ENCODE measurements around the gene MYO19.

MYO19 gene

GRCh38 chr17:36523113-36523512, 11.6 kb downstream of the MYO19 start:
- DNase-seq = no peak
- peaks cover 24% of the 10 kb centered on the region for H3K36me3 ChIP-seq (replicated peaks; ENCODE audit: insufficient read depth, low read length)
- H3K27me3 ChIP-seq (replicated peaks; ENCODE audit: insufficient read depth, low read length) = no peaks in the 10 kb centered on the region
- H3K4me1 ChIP-seq (ENCODE audit: low read length) = peaks cover 21% of the 10 kb centered on the region
- H2AFZ ChIP-seq (ENCODE audit: low read length) = no peak overlapping the region
- H3K9me3 ChIP-seq (replicated peaks; ENCODE audit: insufficient read depth, low read length) = no peaks in the 10 kb centered on the region
- H3K4me3 ChIP-seq (ENCODE audit: low read length) = no peak overlapping the region
- H3K9ac ChIP-seq (ENCODE audit: low read length) = no peak overlapping the region
- peaks cover 11% of the 10 kb centered on the region for H3F3A ChIP-seq (ENCODE audit: insufficient read depth, low read length)
- no peak overlapping the region for H3K4me2 ChIP-seq (ENCODE audit: low read depth, low read length)
- peaks cover 4% of the 10 kb centered on the region; the same call in 1 of the 2 replicates for H3K79me2 ChIP-seq (ENCODE audit: low read length)
- H4K20me1 ChIP-seq (ENCODE audit: insufficient read depth, low read length) = no peaks in the 10 kb centered on the region
- no peak overlapping the region for H3K27ac ChIP-seq (ENCODE audit: low read length)
- TF ChIP-seq EZH2phosphoT487 (IDR thresholded peaks at IDR 0.05; ENCODE audit: low read length) = no peak
- no peak for TF ChIP-seq CTCF (IDR thresholded peaks at IDR 0.05; ENCODE audit: low read length)
- no peak for TF ChIP-seq EZH2 (optimal IDR thresholded peaks at IDR 0.05; ENCODE audit: low read depth, low read length)
- no peaks in the 10 kb centered on the region for H3K9me2 ChIP-seq (replicated peaks; ENCODE audit: insufficient read depth, low read length)

DNA sequence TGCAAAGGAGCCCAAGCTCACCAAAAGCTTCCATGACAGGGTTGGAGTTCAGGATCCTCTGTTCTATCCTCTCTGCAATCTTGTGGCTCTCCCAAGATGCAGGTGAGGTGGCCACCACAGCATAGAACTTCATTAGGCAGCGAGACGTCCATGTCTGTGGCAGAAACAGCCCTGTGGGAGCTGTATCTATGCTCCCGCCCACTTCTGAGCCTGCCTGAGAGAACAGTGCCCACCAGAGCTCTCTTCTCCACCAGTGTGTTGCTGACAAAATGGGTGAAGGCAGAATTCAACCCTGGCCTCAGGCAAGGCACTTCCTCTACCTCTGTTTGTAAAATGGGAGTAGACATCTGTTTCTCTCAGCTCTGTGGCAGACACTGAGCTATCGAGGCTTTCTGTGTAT, 18.8 kb downstream of the MYO19 start:
- H3K27me3 ChIP-seq (replicated peaks; ENCODE audit: insufficient read depth, low read length) = no peaks in the 10 kb centered on the region
- no peaks in the 10 kb centered on the region for H3K79me2 ChIP-seq (ENCODE audit: low read length)
- no peaks in the 10 kb centered on the region for H3K4me1 ChIP-seq (ENCODE audit: low read length)
- no peaks in the 10 kb centered on the region for H3K9me2 ChIP-seq (replicated peaks; ENCODE audit: insufficient read depth, low read length)
- no peak for DNase-seq
- H3K9ac ChIP-seq (ENCODE audit: low read length) = no peak overlapping the region
- H3K4me2 ChIP-seq (ENCODE audit: low read depth, low read length) = no peak overlapping the region
- no peak overlapping the region for H3K27ac ChIP-seq (ENCODE audit: low read length)
- H4K20me1 ChIP-seq (ENCODE audit: insufficient read depth, low read length) = no peaks in the 10 kb centered on the region
- no peaks in the 10 kb centered on the region for H3K9me3 ChIP-seq (replicated peaks; ENCODE audit: insufficient read depth, low read length)
- TF ChIP-seq EZH2phosphoT487 (IDR thresholded peaks at IDR 0.05; ENCODE audit: low read length) (no peak), EZH2 (optimal IDR thresholded peaks at IDR 0.05; ENCODE audit: low read depth, low read length) (no peak), CTCF (IDR thresholded peaks at IDR 0.05; ENCODE audit: low read length) (no peak)
- H3K4me3 ChIP-seq (ENCODE audit: low read length) = no peak overlapping the region
- no peaks in the 10 kb centered on the region for H3K36me3 ChIP-seq (replicated peaks; ENCODE audit: insufficient read depth, low read length)
- no peaks in the 10 kb centered on the region for H3F3A ChIP-seq (ENCODE audit: insufficient read depth, low read length)
- no peak overlapping the region for H2AFZ ChIP-seq (ENCODE audit: low read length)

GRCh38 chr17:36514856-36515255, 19.8 kb downstream of the MYO19 start:
- Histone ChIP-seq H4K20me1 (ENCODE audit: insufficient read depth, low read length) (no peaks in the 10 kb centered on the region), H3F3A (ENCODE audit: insufficient read depth, low read length) (no peaks in the 10 kb centered on the region), H3K36me3 (replicated peaks; ENCODE audit: insufficient read depth, low read length) (no peaks in the 10 kb centered on the region), H3K9me2 (replicated peaks; ENCODE audit: insufficient read depth, low read length) (no peaks in the 10 kb centered on the region), H3K4me3 (ENCODE audit: low read length) (no peak overlapping the region), H3K9ac (ENCODE audit: low read length) (no peak overlapping the region), H3K4me1 (ENCODE audit: low read length) (no peaks in the 10 kb centered on the region), H2AFZ (ENCODE audit: low read length) (no peak overlapping the region), H3K4me2 (ENCODE audit: low read depth, low read length) (no peak overlapping the region), H3K27me3 (replicated peaks; ENCODE audit: insufficient read depth, low read length) (no peaks in the 10 kb centered on the region), H3K27ac (ENCODE audit: low read length) (no peak overlapping the region), H3K9me3 (replicated peaks; ENCODE audit: insufficient read depth, low read length) (no peaks in the 10 kb centered on the region), H3K79me2 (ENCODE audit: low read length) (no peaks in the 10 kb centered on the region)
- no peak for TF ChIP-seq EZH2phosphoT487 (IDR thresholded peaks at IDR 0.05; ENCODE audit: low read length)
- DNase-seq = no peak

GRCh38 chr17:36512641-36513040, 22.0 kb downstream of the MYO19 start:
- no peak for TF ChIP-seq EZH2 (optimal IDR thresholded peaks at IDR 0.05; ENCODE audit: low read depth, low read length)
- no peak for TF ChIP-seq EZH2phosphoT487 (IDR thresholded peaks at IDR 0.05; ENCODE audit: low read length)
- TF ChIP-seq CTCF (IDR thresholded peaks at IDR 0.05; ENCODE audit: low read length) = no peak
- no peaks in the 10 kb centered on the region; the same call in 1 of the 2 replicates for H3K36me3 ChIP-seq (replicated peaks; ENCODE audit: insufficient read depth, low read length)
- H3K9ac ChIP-seq (ENCODE audit: low read length) = no peak overlapping the region

More at GRCh38 chr17:36512641-36513040, 22.0 kb downstream of the MYO19 start:
- Histone ChIP-seq H3K9me3 (replicated peaks; ENCODE audit: insufficient read depth, low read length) (no peaks in the 10 kb centered on the region), H3K9me2 (replicated peaks; ENCODE audit: insufficient read depth, low read length) (no peaks in the 10 kb centered on the region), H3K27ac (ENCODE audit: low read length) (no peak overlapping the region), H4K20me1 (ENCODE audit: insufficient read depth, low read length) (no peaks in the 10 kb centered on the region), H3K4me1 (ENCODE audit: low read length) (no peaks in the 10 kb centered on the region), H2AFZ (ENCODE audit: low read length) (no peak overlapping the region), H3K4me3 (ENCODE audit: low read length) (no peak overlapping the region), H3F3A (ENCODE audit: insufficient read depth, low read length) (no peaks in the 10 kb centered on the region), H3K79me2 (ENCODE audit: low read length) (no peaks in the 10 kb centered on the region), H3K4me2 (ENCODE audit: low read depth, low read length) (no peak overlapping the region), H3K27me3 (replicated peaks; ENCODE audit: insufficient read depth, low read length) (no peaks in the 10 kb centered on the region)
- DNase-seq = no peak
